HG03354 (cell line): Measurements from ENCODE around the gene NECAB3.

Experiments
- ATAC-seq: cut with Tn5 transposase; IDR thresholded peaks from one replicate; pipeline ENCODE4 v1.9.1; 2021; ENCODE audit warnings: mild to moderate bottlenecking; ENCODE audit not compliant: unreplicated experiment, poor library complexity, severe bottlenecking

Gene NECAB3

DNA sequence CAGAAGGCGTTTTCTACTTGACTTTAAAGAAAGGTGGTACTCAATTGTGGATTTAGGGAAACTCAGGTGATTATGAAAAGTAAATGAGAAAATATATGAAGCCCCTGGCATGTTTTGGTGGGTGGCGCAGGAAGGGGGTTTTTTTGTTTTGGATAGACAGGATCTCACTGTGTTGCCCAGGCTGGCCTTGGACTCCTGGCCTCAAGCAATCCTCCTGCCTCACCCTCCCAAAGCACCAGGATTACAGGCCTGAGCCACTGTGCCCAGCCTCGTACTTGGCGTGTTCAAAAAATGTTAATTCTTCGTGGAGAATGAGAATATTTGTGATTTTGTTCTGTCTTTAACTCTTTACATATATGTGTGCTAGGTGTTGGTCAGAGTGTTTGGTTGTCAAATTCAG, 44.2 kb downstream of the NECAB3 start:
- ATAC-seq = no peak

- no peak for ATAC-seq
Observed at GRCh38 chr20:33629533-33629932, 44.7 kb downstream of the NECAB3 start.

DNA sequence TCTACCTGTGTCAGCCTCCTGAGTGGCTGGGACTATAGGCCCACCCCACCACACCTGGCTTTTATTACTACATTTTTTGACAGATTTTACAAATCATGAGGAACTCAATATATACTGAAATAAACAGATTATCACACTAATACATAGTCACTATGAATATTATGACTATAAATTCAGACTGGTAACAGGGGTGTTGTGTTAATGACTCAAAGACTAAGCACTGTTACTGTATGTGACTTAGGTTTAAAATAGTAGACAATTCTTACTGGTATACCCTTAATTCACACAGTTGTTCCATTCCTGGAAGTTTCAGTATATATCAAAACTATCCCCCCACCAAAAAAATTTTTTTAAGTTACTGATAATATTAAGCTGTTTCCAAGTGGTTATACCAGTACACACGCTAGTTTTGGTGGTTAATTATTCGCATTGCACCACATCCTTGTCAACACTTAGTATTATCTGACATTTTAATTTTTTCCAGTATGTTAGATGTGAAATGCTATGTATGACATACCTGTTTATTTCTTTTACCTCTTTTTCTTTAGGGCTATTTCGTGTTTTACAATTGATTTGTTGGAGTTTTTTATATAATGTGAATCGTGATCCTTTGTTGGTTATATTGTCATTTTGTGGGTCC, 46.5 kb downstream of the NECAB3 start:
- no peak for ATAC-seq

DNA sequence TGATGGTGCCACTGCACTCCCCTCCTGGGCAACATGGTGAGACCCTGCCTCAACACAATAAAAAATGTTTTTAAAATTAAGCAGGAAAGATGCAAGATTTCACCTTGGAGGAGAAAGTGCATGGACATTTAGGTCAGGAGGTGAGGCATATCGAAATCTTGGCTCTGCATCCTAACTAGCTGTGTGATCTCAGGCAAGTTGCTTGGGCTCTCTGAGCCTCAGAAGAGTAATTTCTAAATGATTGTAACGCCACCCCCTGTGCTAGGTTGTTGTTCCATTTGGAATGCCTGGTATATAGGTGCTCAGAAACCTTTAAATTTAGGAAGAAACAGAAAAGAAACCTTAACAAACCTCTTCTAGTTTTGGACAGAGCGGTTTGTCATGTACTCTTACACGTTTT, 48.0 kb downstream of the NECAB3 start:
- no peak for ATAC-seq

DNA sequence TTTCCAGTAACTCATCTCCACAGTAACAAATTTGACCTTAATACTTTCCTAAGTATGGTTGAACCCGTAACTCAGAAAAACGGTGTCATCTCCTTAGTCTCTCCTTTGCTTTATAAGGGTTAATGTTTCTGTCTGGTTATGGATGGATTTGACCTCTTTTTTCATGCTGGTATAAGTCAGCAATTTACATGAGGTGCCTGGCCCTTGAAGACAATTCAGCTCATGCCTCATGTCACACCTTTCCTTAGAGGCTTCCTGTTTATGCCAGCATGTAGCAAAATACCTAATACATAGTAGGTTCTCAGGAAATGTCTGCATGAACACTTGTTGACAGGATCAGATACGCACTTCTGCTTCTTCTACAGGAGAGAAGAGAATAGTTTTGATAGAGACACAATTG, 49.8 kb downstream of the NECAB3 start:
- ATAC-seq = no peak

GRCh38 chr20:33622705-33623365, 51.4 kb downstream of the NECAB3 start:
- ATAC-seq = no peak

- no peak for ATAC-seq
Observed at GRCh38 chr20:33621717-33622400, 52.4 kb downstream of the NECAB3 start.

- no peak for ATAC-seq
Observed at GRCh38 chr20:33612001-33612400, 62.2 kb downstream of the NECAB3 start.

DNA sequence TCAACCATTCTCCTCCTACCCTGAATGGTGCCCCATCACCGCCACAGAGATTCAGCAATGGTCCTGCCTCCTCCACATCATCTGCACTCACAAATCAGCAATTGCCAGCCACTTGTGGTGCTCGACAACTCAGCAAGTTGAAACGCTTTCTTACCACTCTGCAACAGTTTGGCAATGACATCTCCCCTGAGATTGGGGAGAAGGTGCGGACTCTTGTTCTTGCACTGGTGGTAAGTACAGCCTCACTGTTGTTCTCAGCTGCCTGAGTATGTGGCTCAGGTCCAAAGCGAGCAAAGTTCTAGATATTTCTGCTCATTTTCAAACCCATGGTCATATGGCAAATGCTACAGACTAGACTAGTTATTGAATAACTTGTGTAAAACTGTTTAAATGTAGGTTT, 63.1 kb downstream of the NECAB3 start:
- no peak for ATAC-seq

DNA sequence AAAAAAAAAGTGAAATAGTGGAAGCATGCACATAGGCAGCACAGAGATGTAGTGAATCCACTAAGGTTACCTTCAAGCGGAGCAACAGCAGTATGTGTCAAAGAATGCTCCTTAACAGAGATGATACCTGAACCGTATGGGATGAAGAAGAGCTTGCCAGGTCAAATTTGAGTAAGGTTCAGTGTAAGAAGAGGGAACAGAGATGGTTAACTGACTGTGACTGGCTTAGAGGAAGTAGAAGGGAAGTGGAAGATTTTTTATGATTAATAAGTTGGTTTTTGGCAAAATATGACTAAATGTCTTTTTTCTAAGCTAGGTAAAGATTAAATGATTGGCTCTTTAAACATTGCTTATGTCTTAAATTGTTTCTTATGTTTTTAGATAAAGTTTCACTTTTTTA, 64.7 kb downstream of the NECAB3 start:
- no peak for ATAC-seq
